ENCODE measurements around the gene DCAF4. TPM values are rescaled to one million over a fixed set of nuclear protein-coding genes. Genes with fewer than 3 reads are reported as not detected.

The DCAF4 gene
- total and polyA plus RNA-seq, 2 donors from 2014 or later = 11.0 to 23.1 TPM

GRCh38 chr14:72980863-72981262 lies 54.6 kb downstream of the DCAF4 start:
- TF ChIP-seq, protein P1, sequence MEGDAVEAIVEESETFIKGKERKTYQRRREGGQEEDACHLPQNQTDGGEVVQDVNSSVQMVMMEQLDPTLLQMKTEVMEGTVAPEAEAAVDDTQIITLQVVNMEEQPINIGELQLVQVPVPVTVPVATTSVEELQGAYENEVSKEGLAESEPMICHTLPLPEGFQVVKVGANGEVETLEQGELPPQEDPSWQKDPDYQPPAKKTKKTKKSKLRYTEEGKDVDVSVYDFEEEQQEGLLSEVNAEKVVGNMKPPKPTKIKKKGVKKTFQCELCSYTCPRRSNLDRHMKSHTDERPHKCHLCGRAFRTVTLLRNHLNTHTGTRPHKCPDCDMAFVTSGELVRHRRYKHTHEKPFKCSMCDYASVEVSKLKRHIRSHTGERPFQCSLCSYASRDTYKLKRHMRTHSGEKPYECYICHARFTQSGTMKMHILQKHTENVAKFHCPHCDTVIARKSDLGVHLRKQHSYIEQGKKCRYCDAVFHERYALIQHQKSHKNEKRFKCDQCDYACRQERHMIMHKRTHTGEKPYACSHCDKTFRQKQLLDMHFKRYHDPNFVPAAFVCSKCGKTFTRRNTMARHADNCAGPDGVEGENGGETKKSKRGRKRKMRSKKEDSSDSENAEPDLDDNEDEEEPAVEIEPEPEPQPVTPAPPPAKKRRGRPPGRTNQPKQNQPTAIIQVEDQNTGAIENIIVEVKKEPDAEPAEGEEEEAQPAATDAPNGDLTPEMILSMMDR (IDR thresholded peaks at IDR 0.05; ENCODE audit: borderline replicate concordance, extremely low read depth, insufficient read depth) = no peak
- no peaks in the 10 kb centered on the region for H3K27me3 ChIP-seq (ENCODE audit: control insufficient read depth, insufficient read depth, low read length)
- no peak overlapping the region for H3K27ac ChIP-seq (ENCODE audit: low read depth in 2 of 2, low read length in 2 of 2)
- FAIRE-seq = no peak
- peaks cover 3 to 34% (median 19%) of the 10 kb centered on the region in 3 donors for H3K36me3 ChIP-seq (ENCODE audit: control insufficient read depth in 2 of 3, insufficient read depth in 3 of 3, low read length in 3 of 3)
- H3K9me3 ChIP-seq (ENCODE audit: control insufficient read depth in 2 of 3, insufficient read depth in 1 of 3, low read length in 3 of 3) = no peaks in the 10 kb centered on the region
- H3K4me3 ChIP-seq (ENCODE audit: low read length in 3 of 3) = no peak overlapping the region
- H3K4me1 ChIP-seq (ENCODE audit: control insufficient read depth in 2 of 3, insufficient read depth in 2 of 3, low read depth in 1 of 3, low read length in 3 of 3) = no peaks in the 10 kb centered on the region
- no peak overlapping the region for H3K9ac ChIP-seq (ENCODE audit: low read length in 3 of 3)
- intact Hi-C loops (cut with DNase I) = no loop called here
- DNase-seq = peak in 2 of 5 donors; percentile 9 to 10

- DNase-seq = no peak
- peaks cover 3 to 34% (median 19%) of the 10 kb centered on the region in 3 donors for H3K36me3 ChIP-seq (ENCODE audit: control insufficient read depth in 2 of 3, insufficient read depth in 3 of 3, low read length in 3 of 3)
These were observed 56.0 kb downstream of the DCAF4 start for GRCh38 chr14:72982146-72982708.

GRCh38 chr14:72986214-72986613 lies 60.0 kb downstream of the DCAF4 start:
- H3K9ac ChIP-seq (ENCODE audit: low read length in 3 of 3) = no peak overlapping the region
- FAIRE-seq (no peak), DNase-seq (no peak)
- H3K27ac ChIP-seq (ENCODE audit: low read depth in 2 of 2, low read length in 2 of 2) = no peak overlapping the region
- H3K9me3 ChIP-seq (ENCODE audit: control insufficient read depth in 2 of 3, insufficient read depth in 1 of 3, low read length in 3 of 3) = no peaks in the 10 kb centered on the region
- peaks cover 5 to 18% (median 18%) of the 10 kb centered on the region in 3 donors for H3K36me3 ChIP-seq (ENCODE audit: control insufficient read depth in 2 of 3, insufficient read depth in 3 of 3, low read length in 3 of 3)
- no peaks in the 10 kb centered on the region for H3K27me3 ChIP-seq (ENCODE audit: control insufficient read depth, insufficient read depth, low read length)
- no peak overlapping the region for H3K4me3 ChIP-seq (ENCODE audit: low read length in 3 of 3)
- TF ChIP-seq, protein P1 (IDR thresholded peaks at IDR 0.05; ENCODE audit: borderline replicate concordance, extremely low read depth, insufficient read depth) = no peak
- intact Hi-C loops (cut with DNase I) = no loop called here
- H3K4me1 ChIP-seq (ENCODE audit: control insufficient read depth in 2 of 3, insufficient read depth in 2 of 3, low read depth in 1 of 3, low read length in 3 of 3) = no peaks in the 10 kb centered on the region

More at GRCh38 chr14:72982146-72982708, 56.0 kb downstream of the DCAF4 start:
- no peak for FAIRE-seq
- H3K9me3 ChIP-seq (ENCODE audit: control insufficient read depth in 2 of 3, insufficient read depth in 1 of 3, low read length in 3 of 3) = no peaks in the 10 kb centered on the region
- H3K27ac ChIP-seq (ENCODE audit: low read depth in 2 of 2, low read length in 2 of 2) = no peak overlapping the region
- no peaks in the 10 kb centered on the region for H3K4me1 ChIP-seq (ENCODE audit: control insufficient read depth in 2 of 3, insufficient read depth in 2 of 3, low read depth in 1 of 3, low read length in 3 of 3)
- no peaks in the 10 kb centered on the region for H3K27me3 ChIP-seq (ENCODE audit: control insufficient read depth, insufficient read depth, low read length)
- intact Hi-C loops (cut with DNase I) = no loop called here
- H3K4me3 ChIP-seq (ENCODE audit: low read length in 3 of 3) = no peak overlapping the region
- TF ChIP-seq, protein P1 (IDR thresholded peaks at IDR 0.05; ENCODE audit: borderline replicate concordance, extremely low read depth, insufficient read depth) = no peak
- no peak overlapping the region for H3K9ac ChIP-seq (ENCODE audit: low read length in 3 of 3)

DNA sequence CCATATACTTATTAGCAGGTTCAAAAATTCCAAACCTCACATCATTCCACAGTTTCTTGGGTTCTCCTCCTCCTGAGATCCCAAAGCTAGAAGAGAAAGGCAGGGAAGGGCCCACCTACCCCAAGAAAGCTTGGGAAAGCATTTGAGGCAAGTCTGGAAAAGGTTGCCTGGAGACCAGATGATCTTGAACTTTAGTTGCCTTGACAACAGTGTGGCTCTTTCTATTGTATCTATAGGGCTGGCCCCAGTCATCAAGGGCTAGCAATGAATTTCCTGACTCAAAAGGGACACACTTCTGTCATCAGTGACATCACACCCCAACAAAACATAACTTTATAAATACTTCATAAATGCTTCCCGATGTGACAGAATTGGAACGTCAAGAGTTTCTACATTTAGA lies 60.6 kb downstream of the DCAF4 start:
- no peak for DNase-seq
- intact Hi-C loops (cut with DNase I) = no loop called here
- no peak for FAIRE-seq
- no peaks in the 10 kb centered on the region for H3K27me3 ChIP-seq (ENCODE audit: control insufficient read depth, insufficient read depth, low read length)
- TF ChIP-seq, protein P1 (IDR thresholded peaks at IDR 0.05; ENCODE audit: borderline replicate concordance, extremely low read depth, insufficient read depth) = no peak
- no peaks in the 10 kb centered on the region for H3K9me3 ChIP-seq (ENCODE audit: control insufficient read depth in 2 of 3, insufficient read depth in 1 of 3, low read length in 3 of 3)
- H3K27ac ChIP-seq (ENCODE audit: low read depth in 2 of 2, low read length in 2 of 2) = no peak overlapping the region
- H3K4me1 ChIP-seq (ENCODE audit: control insufficient read depth in 2 of 3, insufficient read depth in 2 of 3, low read depth in 1 of 3, low read length in 3 of 3) = no peaks in the 10 kb centered on the region
- no peak overlapping the region for H3K4me3 ChIP-seq (ENCODE audit: low read length in 3 of 3)
- H3K36me3 ChIP-seq (ENCODE audit: control insufficient read depth in 2 of 3, insufficient read depth in 3 of 3, low read length in 3 of 3) = peaks cover 5 to 16% (median 11%) of the 10 kb centered on the region in 3 donors
- no peak overlapping the region for H3K9ac ChIP-seq (ENCODE audit: low read length in 3 of 3)
